Stimulated activated CD4-positive, alpha-beta T cell treated with anti-CD3 and anti-CD28 coated beads, Interleukin-4, amount 100 ng/mL, for 4 hours (primary cell): ENCODE data around the gene RAB3A.
A peak's percentile ranks its signal among the peaks of the same experiment; 100 is the strongest.
"Not testable (repeated sequence)": the region's sequence is repeated elsewhere in the genome, so short reads cannot be mapped to it uniquely, and the experiment has no call there.

Experiments
- DNase-seq, 2 experiments: peaks; one replicate each; pipeline ENCODE4 v3.0.0-alpha.2; 2020

The RAB3A gene

GRCh38 chr19:18223860-18224524, 20.1 kb upstream of the RAB3A start:
- peak in 1 of 2 experiments; percentile 17 for DNase-seq

- no peak for DNase-seq
Measured at GRCh38 chr19:18221815-18222725, 18.2 kb upstream of the RAB3A start.

- DNase-seq, result no peak
Measured at GRCh38 chr19:18220632-18221275, 16.9 kb upstream of the RAB3A start.

GRCh38 chr19:18219911-18220631, 16.2 kb upstream of the RAB3A start:
- DNase-seq, result no peak

- DNase-seq, result no peak
Measured at GRCh38 chr19:18218600-18218999, 14.8 kb upstream of the RAB3A start.

GRCh38 chr19:18218159-18218558, 14.3 kb upstream of the RAB3A start:
- no peak for DNase-seq

GRCh38 chr19:18216789-18217188, 12.9 kb upstream of the RAB3A start:
- no peak for DNase-seq

- no peak for DNase-seq
Measured at GRCh38 chr19:18214779-18215433, 11.1 kb upstream of the RAB3A start.

GRCh38 chr19:18211683-18212082, 7.8 kb upstream of the RAB3A start:
- DNase-seq, result no peak

GRCh38 chr19:18209912-18210311, 6.1 kb upstream of the RAB3A start:
- not testable (repeated sequence) for DNase-seq

- peak; percentile 32 to 59 for DNase-seq
Measured at GRCh38 chr19:18208098-18208951, 4.5 kb upstream of the RAB3A start.

GRCh38 chr19:18206018-18206417, 2.2 kb upstream of the RAB3A start:
- DNase-seq, result no peak

- DNase-seq, result peak; percentile 49 to 53
Measured at GRCh38 chr19:18205200-18205892, 1.5 kb upstream of the RAB3A start.

GRCh38 chr19:18204394-18205199, 755 bp upstream of the RAB3A start:
- no peak for DNase-seq

- DNase-seq, result peak; percentile 31 to 43
Measured at GRCh38 chr19:18203408-18203862, 407 bp downstream of the RAB3A start.

- peak in 1 of 2 experiments; percentile 23 for DNase-seq
Measured at GRCh38 chr19:18202778-18203407, 949 bp downstream of the RAB3A start.

GRCh38 chr19:18202397-18202777, 1.5 kb downstream of the RAB3A start:
- DNase-seq, result no peak

- DNase-seq, result no peak
Measured at GRCh38 chr19:18198374-18198773, 5.5 kb downstream of the RAB3A start.

- DNase-seq, result no peak
Measured at GRCh38 chr19:18197941-18198340, 5.9 kb downstream of the RAB3A start.
